PC-3 (cell line): ENCODE data around the gene NEDD9. TPM values are rescaled to one million over a fixed set of nuclear protein-coding genes. Genes with fewer than 3 reads are reported as not detected.

Source experiments
- ATAC-seq: fragments of 200-7000 bp; cut with Tn5 transposase; 2 replicates; pipeline ENCODE4 v1.9.1; 2020; ENCODE audit warnings: mild to moderate bottlenecking, moderate library complexity
- BruUV-seq: library from RNA; stranded (reverse); fragments of 400-500 nt; replicated peaks from 2 replicates; lab custom pipeline; 2021; lab: Mats Ljungman, UMichigan
- CTCF ChIA-PET: fragments of 300-600 bp; sonication (Branson Sonifier 250); formaldehyde crosslinking; loops from one replicate; lab custom pipeline; 2022; ENCODE audit warnings: antibody characterized with exemption; lab: Charles Lee
- POLR2A ChIA-PET: fragments of 300-600 bp; sonication (Branson Sonifier 250); formaldehyde crosslinking; loops from one replicate; lab custom pipeline; 2022; ENCODE audit warnings: antibody characterized with exemption; ENCODE audit not compliant: unreplicated experiment; lab: Charles Lee
- DNase-seq: peaks from one replicate; pipeline ENCODE4 v3.0.0-alpha.2; 2015
- H2AFZ ChIP-seq: fragments of 300-600 bp; sonication (generic); 2 replicates; pipeline ENCODE4 v1.6.0; 2016; ENCODE audit warnings: antibody characterized with exemption, low read length
- H3F3A ChIP-seq: fragments of 300-600 bp; sonication (generic); one replicate; pipeline ENCODE4 v1.6.0; 2017; ENCODE audit warnings: antibody characterized with exemption, low read length, control low read depth, mild to moderate bottlenecking; ENCODE audit not compliant: unreplicated experiment
- H3K27ac ChIP-seq: fragments of 300-600 bp; sonication (generic); 2 replicates; pipeline ENCODE4 v1.5.1; 2016; ENCODE audit warnings: mild to moderate bottlenecking, low read length
- H3K27me3 ChIP-seq: fragments of 300-600 bp; sonication (generic); 2 replicates; pipeline ENCODE4 v1.6.1; 2016; ENCODE audit warnings: low read length, mixed read lengths
- H3K36me3 ChIP-seq: fragments of 300-600 bp; sonication (generic); 2 replicates; pipeline ENCODE4 v1.6.1; 2016; ENCODE audit warnings: low read depth, mixed run types, low read length, mixed read lengths
- H3K4me1 ChIP-seq: fragments of 300-600 bp; sonication (generic); 2 replicates; pipeline ENCODE4 v1.5.1; 2016; ENCODE audit warnings: low read length; ENCODE audit not compliant: insufficient read depth
- H3K4me2 ChIP-seq: fragments of 300-600 bp; sonication (generic); 2 replicates; pipeline ENCODE4 v1.6.0; 2016; ENCODE audit warnings: low read length
- H3K4me3 ChIP-seq: fragments of 300-600 bp; sonication (generic); 2 replicates; pipeline ENCODE4 v1.5.1; 2016; ENCODE audit warnings: mild to moderate bottlenecking, low read length, mixed read lengths
- H3K79me2 ChIP-seq: fragments of 300-600 bp; sonication (generic); 2 replicates; pipeline ENCODE4 v1.6.1; 2017; ENCODE audit warnings: low read length, mixed read lengths
- H3K9ac ChIP-seq: fragments of 300-600 bp; sonication (generic); 2 replicates; pipeline ENCODE4 v1.6.0; 2016; ENCODE audit warnings: mild to moderate bottlenecking, low read length
- H3K9me2 ChIP-seq: fragments of 300-600 bp; sonication (generic); replicated peaks from 2 replicates; pipeline ENCODE4 v1.6.1; 2016; ENCODE audit warnings: mixed run types, low read length, mixed read lengths
- H3K9me3 ChIP-seq: fragments of 300-600 bp; sonication (generic); 2 replicates; pipeline ENCODE4 v1.6.1; 2016; ENCODE audit warnings: low read length, mixed read lengths
- H4K20me1 ChIP-seq: fragments of 300-600 bp; sonication (generic); 2 replicates; pipeline ENCODE4 v1.6.1; 2016; ENCODE audit warnings: low read length, mixed read lengths
- EZH2 ChIP-seq: fragments of 300-600 bp; sonication (generic); IDR thresholded peaks from one replicate; pipeline ENCODE4 v1.6.1; 2017; ENCODE audit warnings: antibody characterized with exemption, mild to moderate bottlenecking, low read length; ENCODE audit not compliant: unreplicated experiment
- EZH2phosphoT487 ChIP-seq: fragments of 300-600 bp; sonication (generic); IDR thresholded peaks from 2 replicates; pipeline ENCODE4 v1.6.1; 2018; ENCODE audit warnings: mild to moderate bottlenecking, antibody characterized with exemption, low read length, borderline replicate concordance
- intact Hi-C: fragments of 100-400 bp; cut with micrococcal nuclease; formaldehyde crosslinking; loops from 2 replicates; pipeline ENCODE4 v1.9.0; 2023
- total RNA-seq: library from RNA; depleted of rRNA; stranded (reverse); fragments of >200 nt; gene quantifications from 2 replicates; pipeline ENCODE4 v1.2.3, GENCODE V29; 2014
- TF ChIP-seq, protein P1 (sequence below): fragments of 300-600 bp; sonication (generic); conservative IDR thresholded peaks from 2 replicates; pipeline ENCODE4 v1.5.1; 2017; ENCODE audit warnings: antibody characterized with exemption, low read depth, mild to moderate bottlenecking, low read length

NEDD9 gene
- total RNA-seq, 1 experiment from 2014 or later: 12.1 TPM

DNA sequence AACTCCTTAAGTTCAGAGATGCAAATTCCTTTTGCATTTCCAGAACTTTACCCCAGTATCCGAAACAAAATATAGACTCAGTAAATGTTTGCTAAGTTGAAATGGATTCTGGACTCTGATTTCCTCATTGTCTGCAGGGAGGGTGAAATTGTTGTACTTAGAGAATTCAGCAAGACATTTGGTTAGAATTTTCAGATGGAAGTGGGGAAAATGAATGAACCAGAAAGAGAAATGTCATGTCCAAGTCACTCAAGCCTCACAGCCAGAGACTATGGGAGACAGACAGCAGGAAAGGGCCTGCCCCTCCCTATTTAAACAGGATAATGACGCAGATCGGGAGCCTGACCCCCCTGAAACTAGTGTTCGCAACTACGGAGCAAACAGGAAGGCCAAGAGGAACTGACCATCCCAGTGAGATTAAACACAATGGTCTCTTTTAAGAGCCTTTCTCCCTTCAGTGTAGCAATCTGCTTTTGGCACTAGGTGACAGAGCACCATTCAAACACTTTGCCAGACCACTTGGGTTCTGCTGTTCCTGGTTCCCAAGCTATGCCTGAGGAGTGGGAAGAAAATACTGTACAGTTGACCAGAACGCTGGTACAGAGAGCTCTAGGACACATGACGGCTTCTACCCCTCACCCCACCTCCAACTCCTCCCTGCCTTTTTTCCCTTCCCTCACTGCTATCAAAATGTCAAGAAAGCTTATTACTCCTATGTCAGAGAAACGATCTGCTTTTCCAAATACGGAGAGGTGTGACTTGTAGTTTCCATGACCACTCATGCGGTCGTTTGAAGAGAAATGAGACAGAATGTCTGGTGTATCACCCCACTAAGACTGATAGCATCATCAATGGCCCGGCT is 13.7 kb downstream of the NEDD9 start:
- intact Hi-C loops: loop anchor here (1.0 kb wide), 1 partner anchor 11 kb away; no protein-coding TSS in a partner anchor

DNA sequence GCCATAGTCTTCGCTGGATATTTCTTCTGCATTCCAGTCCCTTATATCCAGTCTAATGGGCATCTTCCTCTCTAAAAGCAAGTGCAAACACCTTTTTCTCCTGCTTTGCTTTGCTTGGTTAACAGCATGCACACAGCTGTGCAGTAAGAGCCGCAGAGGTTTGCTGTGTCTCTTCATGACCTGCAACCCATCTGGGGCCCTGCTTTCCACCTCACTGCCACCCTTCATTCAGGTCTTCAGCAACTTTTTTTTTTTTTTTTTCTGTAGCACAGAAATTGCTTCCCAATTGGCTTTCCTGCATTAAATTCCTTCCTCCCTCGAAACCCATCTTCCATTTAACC is 14.4 kb downstream of the NEDD9 start:
- no peak for ATAC-seq
- H3F3A ChIP-seq: no peaks in the 10 kb centered on the region
- BruUV-seq: no TSS peak
- intact Hi-C loops: loop anchor here (1.0 kb wide), 1 partner anchor 11 kb away; no protein-coding TSS in a partner anchor
- H3K9me2 ChIP-seq: no peaks in the 10 kb centered on the region
- no peak for TF ChIP-seq EZH2
- no peak for TF ChIP-seq EZH2phosphoT487
- TF ChIP-seq, protein P1, sequence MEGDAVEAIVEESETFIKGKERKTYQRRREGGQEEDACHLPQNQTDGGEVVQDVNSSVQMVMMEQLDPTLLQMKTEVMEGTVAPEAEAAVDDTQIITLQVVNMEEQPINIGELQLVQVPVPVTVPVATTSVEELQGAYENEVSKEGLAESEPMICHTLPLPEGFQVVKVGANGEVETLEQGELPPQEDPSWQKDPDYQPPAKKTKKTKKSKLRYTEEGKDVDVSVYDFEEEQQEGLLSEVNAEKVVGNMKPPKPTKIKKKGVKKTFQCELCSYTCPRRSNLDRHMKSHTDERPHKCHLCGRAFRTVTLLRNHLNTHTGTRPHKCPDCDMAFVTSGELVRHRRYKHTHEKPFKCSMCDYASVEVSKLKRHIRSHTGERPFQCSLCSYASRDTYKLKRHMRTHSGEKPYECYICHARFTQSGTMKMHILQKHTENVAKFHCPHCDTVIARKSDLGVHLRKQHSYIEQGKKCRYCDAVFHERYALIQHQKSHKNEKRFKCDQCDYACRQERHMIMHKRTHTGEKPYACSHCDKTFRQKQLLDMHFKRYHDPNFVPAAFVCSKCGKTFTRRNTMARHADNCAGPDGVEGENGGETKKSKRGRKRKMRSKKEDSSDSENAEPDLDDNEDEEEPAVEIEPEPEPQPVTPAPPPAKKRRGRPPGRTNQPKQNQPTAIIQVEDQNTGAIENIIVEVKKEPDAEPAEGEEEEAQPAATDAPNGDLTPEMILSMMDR: no peak
- H3K27ac ChIP-seq: peak overlapping the region; percentile 94
- no peaks in the 10 kb centered on the region for H4K20me1 ChIP-seq
- no peak overlapping the region for H2AFZ ChIP-seq
- H3K4me2 ChIP-seq: peak overlapping the region; percentile 59
- H3K4me3 ChIP-seq: no peak overlapping the region
- peaks cover 54% of the 10 kb centered on the region for H3K79me2 ChIP-seq
- H3K9ac ChIP-seq: peak overlapping the region; percentile 75
- no peak for DNase-seq
- H3K36me3 ChIP-seq: 0 out of 2 replicates have a peak, but pooled peaks cover 2% of the 10 kb centered on the region
- POLR2A ChIA-PET: no interaction called here
- CTCF ChIA-PET: no interaction called here
- no peaks in the 10 kb centered on the region for H3K9me3 ChIP-seq
- H3K27me3 ChIP-seq: no peaks in the 10 kb centered on the region
- H3K4me1 ChIP-seq: peaks cover 34% of the 10 kb centered on the region

More for the DNA sequence above, 13.7 kb downstream of the NEDD9 start:
- Histone ChIP-seq H3F3A (no peaks in the 10 kb centered on the region), H3K9ac (peak overlapping the region; percentile 75), H2AFZ (no peak overlapping the region), H3K4me2 (peak overlapping the region; percentile 59), H3K27me3 (no peaks in the 10 kb centered on the region), H3K9me3 (no peaks in the 10 kb centered on the region), H3K27ac (peak overlapping the region; percentile 94), H3K36me3 (0 out of 2 replicates have a peak, but pooled peaks cover 2% of the 10 kb centered on the region), H3K4me1 (peaks cover 35% of the 10 kb centered on the region), H3K9me2 (no peaks in the 10 kb centered on the region), H3K4me3 (0 out of 2 replicates have a peak overlapping the region, but pooled peaks have one; percentile 18), H3K79me2 (peaks cover 61% of the 10 kb centered on the region), H4K20me1 (no peaks in the 10 kb centered on the region)
- ChIA-PET CTCF (no interaction called here), POLR2A (no interaction called here)
- BruUV-seq: TSS peak; percentile 95
- ATAC-seq: peak; percentile 90
- DNase-seq: peak; percentile 82
- TF ChIP-seq EZH2phosphoT487 (no peak), EZH2 (no peak)
- TF ChIP-seq, protein P1: no peak
